ENCODE results near the gene RIC3. TPM values are rescaled to one million over a fixed set of nuclear protein-coding genes. Genes with fewer than 3 reads are reported as not detected.

RIC3 gene
- total RNA-seq, 1 donor from 2014 or later: 12.0 TPM

DNA sequence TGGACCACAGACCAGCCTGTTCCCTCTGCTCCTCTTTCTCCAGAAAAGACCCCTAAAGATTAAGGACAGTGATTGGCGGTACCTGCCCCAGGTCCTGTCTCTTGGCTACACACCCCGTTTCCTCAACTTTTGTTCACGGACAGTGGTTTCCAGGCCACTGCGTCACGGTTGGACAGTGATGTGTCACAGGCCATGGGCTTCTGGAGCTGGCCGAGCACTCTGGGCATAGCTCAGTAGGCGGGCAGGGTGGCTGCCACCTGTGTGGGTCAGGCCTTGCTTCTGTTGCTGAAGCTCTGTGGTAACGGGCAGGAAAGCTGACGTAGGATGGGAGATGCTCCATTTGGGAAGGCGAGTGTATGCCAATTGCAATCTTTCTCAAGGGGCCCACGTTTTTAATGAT, 74.2 kb downstream of the RIC3 start:
- Mint-ChIP-seq H3K36me3 (peaks cover 11% of the 10 kb centered on the region), H3K4me3 (no peak overlapping the region), H3K27me3 (no peaks in the 10 kb centered on the region), H3K27ac (no peak overlapping the region), H3K9me3 (no peaks in the 10 kb centered on the region), H3K4me1 (ENCODE audit: unreplicated experiment) (peaks cover 16% of the 10 kb centered on the region)
- TF ChIP-seq, protein P1, sequence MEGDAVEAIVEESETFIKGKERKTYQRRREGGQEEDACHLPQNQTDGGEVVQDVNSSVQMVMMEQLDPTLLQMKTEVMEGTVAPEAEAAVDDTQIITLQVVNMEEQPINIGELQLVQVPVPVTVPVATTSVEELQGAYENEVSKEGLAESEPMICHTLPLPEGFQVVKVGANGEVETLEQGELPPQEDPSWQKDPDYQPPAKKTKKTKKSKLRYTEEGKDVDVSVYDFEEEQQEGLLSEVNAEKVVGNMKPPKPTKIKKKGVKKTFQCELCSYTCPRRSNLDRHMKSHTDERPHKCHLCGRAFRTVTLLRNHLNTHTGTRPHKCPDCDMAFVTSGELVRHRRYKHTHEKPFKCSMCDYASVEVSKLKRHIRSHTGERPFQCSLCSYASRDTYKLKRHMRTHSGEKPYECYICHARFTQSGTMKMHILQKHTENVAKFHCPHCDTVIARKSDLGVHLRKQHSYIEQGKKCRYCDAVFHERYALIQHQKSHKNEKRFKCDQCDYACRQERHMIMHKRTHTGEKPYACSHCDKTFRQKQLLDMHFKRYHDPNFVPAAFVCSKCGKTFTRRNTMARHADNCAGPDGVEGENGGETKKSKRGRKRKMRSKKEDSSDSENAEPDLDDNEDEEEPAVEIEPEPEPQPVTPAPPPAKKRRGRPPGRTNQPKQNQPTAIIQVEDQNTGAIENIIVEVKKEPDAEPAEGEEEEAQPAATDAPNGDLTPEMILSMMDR (conservative IDR thresholded peaks at IDR 0.05): no peak
- DNase-seq (ENCODE audit: extremely low spot score, unreplicated experiment): no peak

DNA sequence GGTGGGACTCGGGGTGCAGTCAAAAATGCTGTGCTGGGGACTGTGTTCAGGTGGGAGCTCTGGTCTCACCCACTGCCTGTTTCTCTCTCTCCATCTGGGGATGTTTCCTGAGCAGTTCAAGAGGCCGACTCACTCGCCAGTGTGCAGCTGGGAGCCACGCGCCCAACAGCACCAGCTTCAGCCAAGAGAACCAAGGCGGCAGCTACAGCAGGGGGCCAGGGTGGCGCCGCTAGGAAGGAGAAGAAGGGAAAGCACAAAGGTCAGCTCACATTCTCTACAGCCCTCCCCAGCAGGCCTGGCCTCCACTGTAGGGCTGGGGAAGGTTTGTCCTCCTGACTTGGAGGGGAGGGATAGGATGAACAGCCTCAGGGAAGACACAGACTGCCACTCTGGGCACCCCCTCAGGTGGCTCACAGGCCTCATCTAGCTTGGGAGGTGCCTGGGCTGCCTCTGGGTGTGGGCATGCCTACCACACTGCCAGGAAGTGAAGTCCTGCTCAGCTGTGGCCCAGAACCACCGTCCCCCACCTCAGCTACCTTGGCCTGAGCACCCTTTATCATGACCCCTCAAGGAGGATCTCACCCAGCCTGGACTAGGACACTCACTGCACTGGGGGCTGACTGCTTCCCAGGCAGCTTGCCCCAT, 74.8 kb downstream of the RIC3 start:
- no peak overlapping the region for H3K27ac Mint-ChIP-seq
- no peak overlapping the region for H3K4me3 Mint-ChIP-seq

DNA sequence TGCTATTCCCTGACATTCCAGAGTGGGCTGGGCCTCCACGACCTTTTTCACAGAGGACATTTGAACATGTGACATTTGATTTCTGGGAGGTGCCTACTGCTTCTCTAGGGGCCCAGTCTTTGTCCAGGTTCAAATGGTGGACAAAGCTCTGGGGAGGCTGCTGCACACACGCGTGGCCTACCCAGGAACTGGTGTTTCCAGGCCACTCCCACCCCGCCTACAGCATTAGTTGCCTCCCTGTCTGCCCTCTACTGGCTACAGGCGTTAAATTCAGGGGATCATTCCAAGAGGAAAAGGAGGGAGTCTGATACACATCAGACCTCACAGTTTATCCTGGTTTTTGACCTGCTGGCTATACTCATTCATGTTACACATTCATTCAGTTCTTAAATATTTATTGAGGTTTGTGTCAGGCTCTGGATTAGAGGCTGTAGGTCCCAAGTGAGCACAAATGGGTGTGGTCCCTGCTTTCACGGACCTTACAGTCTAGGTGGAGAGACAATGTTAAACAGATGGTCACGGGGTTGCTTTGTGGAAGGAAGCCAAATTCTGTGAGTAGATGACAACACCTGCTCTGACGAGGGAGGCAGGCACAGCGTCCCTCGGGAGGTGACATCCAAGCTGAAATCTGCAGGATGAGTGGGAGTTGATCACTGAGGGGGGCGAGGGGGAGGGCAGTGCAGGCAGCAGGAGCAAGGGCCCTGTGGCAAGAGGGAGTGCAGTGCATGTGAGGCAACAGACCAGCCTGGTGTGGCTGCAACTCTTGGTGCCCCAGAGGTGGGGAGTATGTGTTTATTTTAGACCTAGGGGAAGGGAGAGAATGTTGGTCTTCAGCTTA, 76.0 kb downstream of the RIC3 start:
- peak overlapping the region; percentile 61 for H3K27ac Mint-ChIP-seq
- H3K4me3 Mint-ChIP-seq: no peak overlapping the region
- H3K9me3 Mint-ChIP-seq: no peaks in the 10 kb centered on the region
- DNase-seq (ENCODE audit: extremely low spot score, unreplicated experiment): no peak
- peaks cover 6% of the 10 kb centered on the region for H3K36me3 Mint-ChIP-seq
- H3K4me1 Mint-ChIP-seq (ENCODE audit: unreplicated experiment): peaks cover 18% of the 10 kb centered on the region
- no peaks in the 10 kb centered on the region for H3K27me3 Mint-ChIP-seq
- TF ChIP-seq, protein P1 (conservative IDR thresholded peaks at IDR 0.05): peak; percentile 76

More for the DNA sequence above, 74.8 kb downstream of the RIC3 start:
- DNase-seq (ENCODE audit: extremely low spot score, unreplicated experiment): no peak
- Mint-ChIP-seq H3K36me3 (peaks cover 6% of the 10 kb centered on the region), H3K27me3 (no peaks in the 10 kb centered on the region), H3K9me3 (no peaks in the 10 kb centered on the region), H3K4me1 (ENCODE audit: unreplicated experiment) (peaks cover 16% of the 10 kb centered on the region)
- TF ChIP-seq, protein P1 (conservative IDR thresholded peaks at IDR 0.05): no peak

DNA sequence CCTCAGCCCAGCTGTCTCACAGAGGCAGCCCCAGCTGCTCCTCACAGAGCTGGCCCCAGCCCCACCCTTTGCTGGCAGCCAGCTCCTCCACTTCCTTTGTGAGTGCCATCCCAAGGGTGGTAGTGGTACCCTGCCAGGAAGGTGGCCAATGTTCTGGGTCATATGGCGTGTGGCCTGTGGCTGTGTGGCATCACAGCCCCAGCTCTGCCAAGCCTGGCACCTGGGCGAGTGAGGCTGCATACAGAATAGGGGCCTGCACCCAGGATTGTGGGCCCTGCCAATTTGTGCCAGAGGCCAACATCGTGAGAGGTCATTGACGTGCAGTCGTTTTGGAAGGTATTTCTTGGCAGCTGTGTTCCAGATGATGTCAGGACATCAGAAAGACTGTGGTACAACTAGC, 77.1 kb downstream of the RIC3 start:
- Mint-ChIP-seq H3K4me1 (ENCODE audit: unreplicated experiment) (peaks cover 25% of the 10 kb centered on the region), H3K4me3 (no peak overlapping the region), H3K36me3 (peaks cover 6% of the 10 kb centered on the region), H3K9me3 (no peaks in the 10 kb centered on the region), H3K27ac (no peak overlapping the region), H3K27me3 (no peaks in the 10 kb centered on the region)
- no peak for DNase-seq (ENCODE audit: extremely low spot score, unreplicated experiment)
- TF ChIP-seq, protein P1 (conservative IDR thresholded peaks at IDR 0.05): no peak

DNA sequence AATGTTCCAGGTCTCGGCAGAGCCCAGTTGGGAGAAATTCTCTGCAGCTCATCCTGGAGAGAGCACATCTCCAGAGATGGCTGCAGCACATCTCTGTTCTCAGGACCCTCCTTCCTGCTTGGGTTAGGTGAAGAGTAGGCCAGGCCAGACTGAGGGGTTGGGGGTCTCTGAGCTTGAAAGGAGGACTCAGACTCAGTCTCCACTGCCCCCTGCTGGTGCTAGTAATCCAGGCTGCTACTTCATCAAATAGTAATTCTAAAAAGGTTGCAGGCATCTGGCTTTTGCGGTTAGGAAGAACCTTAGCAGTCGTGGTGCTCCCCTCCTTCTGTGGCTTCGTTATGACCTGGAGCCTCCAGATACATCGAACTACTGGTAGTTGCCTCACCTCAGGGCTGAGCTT, 78.1 kb downstream of the RIC3 start:
- peaks cover 33% of the 10 kb centered on the region for H3K4me1 Mint-ChIP-seq (ENCODE audit: unreplicated experiment)
- no peaks in the 10 kb centered on the region for H3K27me3 Mint-ChIP-seq
- peaks cover 6% of the 10 kb centered on the region for H3K36me3 Mint-ChIP-seq
- no peak overlapping the region for H3K4me3 Mint-ChIP-seq
- TF ChIP-seq, protein P1 (conservative IDR thresholded peaks at IDR 0.05): peak; percentile 86
- no peak for DNase-seq (ENCODE audit: extremely low spot score, unreplicated experiment)
- no peak overlapping the region for H3K27ac Mint-ChIP-seq
- H3K9me3 Mint-ChIP-seq: no peaks in the 10 kb centered on the region
